K562 (cell line): ENCODE measurements around the gene PRPSAP1. TPM values are rescaled to one million over a fixed set of nuclear protein-coding genes. Genes with fewer than 3 reads are reported as not detected.

ENCODE experiments used
- ATAC-seq: fragments of 200-7000 bp; cut with Tn5 transposase; 3 replicates; pipeline ENCODE4 v1.9.1; 2020; ENCODE audit warnings: moderate library complexity
- BruUV-seq: library from RNA; stranded (reverse); fragments of 400-500 nt; replicated peaks from 2 replicates; lab custom pipeline; 2021; lab: Mats Ljungman, UMichigan
- CTCF ChIA-PET: fragments of 300-600 bp; formaldehyde crosslinking; extraction: SDS; loops from one replicate; lab custom pipeline; 2021; ENCODE audit warnings: low intra/inter-chr PET ratio; lab: Yijun Ruan, JAX
- POLR2A ChIA-PET: fragments of 300-600, 350-650 bp; sonication (Branson Sonifier 250); formaldehyde crosslinking; extraction: SDS; loops from one replicate; lab custom pipeline; 2021; ENCODE audit warnings: antibody characterized with exemption, inconsistent platforms; lab: Yijun Ruan, JAX
- DNase-seq, 4 experiments: peaks; one replicate each; pipeline versions ENCODE4 v3.0.0 to v3.0.0-alpha.2; 2011 to 2018; ENCODE audit warnings: low spot score in 3 of 4, mixed read lengths in 3 of 4; ENCODE audit errors: extremely low read depth in 1 of 4
- FAIRE-seq: peaks from 2 replicates; lab custom pipeline; 2011; peaks lifted over from hg19 to GRCh38; lab: Jason Lieb, UNC
- H2AFZ ChIP-seq: 2 replicates; pipeline ENCODE4 v1.6.0; 2011; ENCODE audit warnings: low read depth, low read length, control low read depth, inconsistent platforms
- H3K27ac ChIP-seq: fragments of 200-600 bp; 3 replicates; pipeline ENCODE4 v1.8.0; 2011; ENCODE audit warnings: low read depth, mild to moderate bottlenecking, control low read depth, inconsistent platforms, low read length, moderate library complexity, mixed read lengths; ENCODE audit errors: extremely low read depth
- H3K27me3 ChIP-seq, 2 experiments: fragments of 300-600 bp in 1 of 2; 2 replicates in 1 of 2; 3 replicates in 1 of 2; pipeline versions ENCODE4 v1.6.0 to v1.8.0; 2011; ENCODE audit warnings: inconsistent platforms in 2 of 2, low read length in 2 of 2, mild to moderate bottlenecking in 1 of 2, mixed read lengths in 1 of 2, moderate library complexity in 1 of 2; ENCODE audit not compliant: control insufficient read depth in 2 of 2, insufficient read depth in 2 of 2
- H3K36me3 ChIP-seq: fragments of 300-600 bp; 3 replicates; pipeline ENCODE4 v1.8.0; 2011; ENCODE audit warnings: mild to moderate bottlenecking, low read length, inconsistent platforms; ENCODE audit not compliant: control insufficient read depth, insufficient read depth
- H3K4me1 ChIP-seq, 2 experiments: fragments of 200-600 bp in 1 of 2; replicated peaks in 1 of 2; 2 replicates in 1 of 2; 3 replicates in 1 of 2; pipeline versions ENCODE4 v1.5.1 to v1.8.0; 2011; ENCODE audit warnings: inconsistent platforms in 2 of 2, low read length in 2 of 2, mild to moderate bottlenecking in 1 of 2, mixed read lengths in 1 of 2, moderate library complexity in 1 of 2; ENCODE audit not compliant: control insufficient read depth in 2 of 2, insufficient read depth in 2 of 2
- H3K4me2 ChIP-seq: 2 replicates; pipeline ENCODE4 v1.6.1; 2011; ENCODE audit warnings: low read length, control low read depth, inconsistent platforms, mixed read lengths; ENCODE audit not compliant: insufficient read depth
- H3K4me3 ChIP-seq: fragments of 200-600 bp; sonication (generic), shearing (Covaris generic); 2 replicates; pipeline ENCODE4 v1.5.1; 2016; ENCODE audit warnings: control low read depth, inconsistent platforms
- H3K79me2 ChIP-seq: fragments of 200-600 bp; 3 replicates; pipeline ENCODE4 v1.8.0; 2011; ENCODE audit warnings: low read length, inconsistent platforms; ENCODE audit not compliant: control insufficient read depth, insufficient read depth
- H3K9ac ChIP-seq, 2 experiments: 2 replicates each; pipeline versions ENCODE4 v1.6.0 to v1.6.1; 2011; ENCODE audit warnings: low read depth in 2 of 2, low read length in 2 of 2, control low read depth in 1 of 2, inconsistent platforms in 1 of 2, mild to moderate bottlenecking in 1 of 2, mixed read lengths in 1 of 2; ENCODE audit not compliant: insufficient read depth in 1 of 2
- H3K9me1 ChIP-seq: one replicate; pipeline ENCODE4 v1.6.0; 2011; ENCODE audit warnings: inconsistent platforms, mild to moderate bottlenecking, low read length, moderate library complexity; ENCODE audit not compliant: control insufficient read depth, insufficient read depth
- H3K9me3 ChIP-seq: replicated peaks from 2 replicates; pipeline ENCODE4 v1.5.1; 2011; ENCODE audit warnings: low read depth, low read length, inconsistent platforms; ENCODE audit not compliant: control insufficient read depth, insufficient read depth
- H4K20me1 ChIP-seq: replicated peaks from 2 replicates; pipeline ENCODE4 v1.6.1; 2011; ENCODE audit warnings: low read length, inconsistent platforms, mixed read lengths; ENCODE audit not compliant: control insufficient read depth, insufficient read depth
- ELF1 ChIP-seq: fragments of 200-800 bp; sonication (Bioruptor generic); IDR thresholded peaks from 2 replicates; pipeline ENCODE4 v1.6.1; 2016; ENCODE audit warnings: missing genetic modification characterization, missing compliant biosample characterization
- IRF2 ChIP-seq: sonication (generic); formaldehyde crosslinking; IDR thresholded peaks from 2 replicates; pipeline ENCODE4 v1.8.1; 2022; ENCODE audit warnings: mild to moderate bottlenecking, missing genetic modification reagents
- POLR2G ChIP-seq: fragments of 200-400 bp; formaldehyde crosslinking; IDR thresholded peaks from 2 replicates; pipeline ENCODE4 v1.6.1; 2017; ENCODE audit warnings: low read depth, mild to moderate bottlenecking, antibody characterized with exemption, low read length, moderate library complexity
- SPI1 ChIP-seq: IDR thresholded peaks from 2 replicates; pipeline ENCODE4 v1.6.1; 2011; ENCODE audit warnings: low read depth, low read length, control low read depth, borderline replicate concordance
- ZBTB34 ChIP-seq: fragments of 250-450 bp; sonication (Bioruptor Pico); IDR thresholded peaks from 2 replicates; pipeline ENCODE4 v1.8.0; 2021; ENCODE audit warnings: mild to moderate bottlenecking, moderate library complexity
- WGBS: fragments of 100-300 bp; shearing (Covaris generic); methylation state at CpG from one replicate; pipeline ENCODE4 v1.1.6; 2016; ENCODE audit warnings: low coverage, mixed read lengths; ENCODE audit not compliant: insufficient coverage; ENCODE audit errors: missing lambda C conversion rate; 5-methylcytosine and 5-hydroxymethylcytosine counted together
- in situ Hi-C: fragments of 300-500 bp; cut with MboI; formaldehyde crosslinking; loops from 4 replicates; pipeline ENCODE4 v1.15.0; 2018; ENCODE audit warnings: inconsistent platforms, mixed read lengths
- intact Hi-C: fragments of 100-400 bp; cut with micrococcal nuclease; formaldehyde crosslinking; loops from 2 replicates; pipeline ENCODE4 v1.14.2; 2022
- polyA plus RNA-seq, 8 experiments: library from polyadenylated mRNA; depleted of rRNA in 4 of 8; stranded (reverse) in 5 of 8; unstranded in 3 of 8; fragments of >200 nt; fragmentation: Nextera tagmentation in 2 of 8; fragmentation: Illumina TruSeq in 1 of 8; extraction: Ambion mirVana in 2 of 8; extraction: Trizol in 1 of 8; gene quantifications; 2 replicates each; pipeline versions ENCODE4 v1.2.1 to v1.2.3, GENCODE V29; 2011 to 2014; ENCODE audit warnings: inconsistent platforms in 1 of 8, missing spikeins in 1 of 8
- total RNA-seq, 7 experiments: library from RNA; depleted of rRNA in 6 of 7; stranded (reverse); fragments of >200 nt in 6 of 7; fragmentation: Illumina TruSeq in 2 of 7; extraction: Trizol in 2 of 7; gene quantifications; 2 replicates each; pipeline versions ENCODE4 v1.2.1 to v1.2.3, GENCODE V29; 2011 to 2021; ENCODE audit warnings: low replicate concordance in 1 of 7

The PRPSAP1 gene
- total and polyA plus RNA-seq, 9 of the 15 experiments (the other 6 are each of a cell fraction or from before 2014, with no cell fraction given): 21.9 to 77.1 (median 40.8) TPM

GRCh38 chr17:76278268-76278908 is 75.3 kb downstream of the PRPSAP1 start:
- no peaks in the 10 kb centered on the region for H3K9me1 ChIP-seq
- POLR2A ChIA-PET: interaction anchor here (0.6 to 7.3 kb wide), 6 partner anchors 7 to 166 kb away, joined by 3 to 91 read pairs (median 4); no protein-coding TSS in a partner anchor
- no peaks in the 10 kb centered on the region for H3K79me2 ChIP-seq
- peak; percentile 1; the same call in 1 of the 2 replicates for TF ChIP-seq POLR2G
- TF ChIP-seq ELF1 (tag): no peak
- TF ChIP-seq ZBTB34 (CRISPR knock-in tag): no peak
- TF ChIP-seq SPI1: 0 out of 2 replicates have a peak, but pooled peaks have one; percentile 1
- TF ChIP-seq IRF2 (CRISPR knock-in tag): 0 out of 2 replicates have a peak, but pooled peaks have one; percentile 34
- TF ChIP-seq, all 486 proteins: peak for 3
- H3K27me3 ChIP-seq: no peaks in the 10 kb centered on the region
- H3K4me3 ChIP-seq: no peak overlapping the region
- ATAC-seq (no peak), FAIRE-seq (no peak), DNase-seq (no peak)
- in situ Hi-C loops: no loop called here
- intact Hi-C loops: loop anchor here (5.0 kb wide), 1 partner anchor 261 kb away; no protein-coding TSS in a partner anchor
- no TSS peak for BruUV-seq
- H2AFZ ChIP-seq: no peak overlapping the region
- WGBS: 82% methylated on average over 15 of the region's 19 CpGs
- no peak overlapping the region for H3K27ac ChIP-seq
- no peaks in the 10 kb centered on the region for H3K36me3 ChIP-seq
- H3K9me3 ChIP-seq: no peaks in the 10 kb centered on the region
- no peaks in the 10 kb centered on the region for H4K20me1 ChIP-seq
- no peak overlapping the region for H3K4me2 ChIP-seq
- peak overlapping the region in 1 of 2 experiments; percentile 66; a peak in 2 of 4 replicates for H3K9ac ChIP-seq
- CTCF ChIA-PET: interaction anchor here (0.6 to 4.5 kb wide), 4 partner anchors 21 to 278 kb away, joined by 3 to 89 read pairs (median 9); partner anchors contain the start of gene CDK3
- H3K4me1 ChIP-seq: peaks cover 12 to 83% of the 10 kb centered on the region in 2 experiments; a peak in 4 of 5 replicates
